NCI-H1417 treated with DMSO at 0.1 percent for 48 hours (cell line): ENCODE data around the gene COL25A1.
"Not testable (repeated sequence)": the region's sequence is repeated elsewhere in the genome, so short reads cannot be mapped to it uniquely, and the experiment has no call there.

ENCODE experiments used
- DNase-seq: peaks from one replicate; lab custom pipeline; 2025; lab: John Stamatoyannopoulos, UW

COL25A1 gene

GRCh38 chr4:108950158-108950915, 352.1 kb downstream of the COL25A1 start:
- DNase-seq: no peak

- DNase-seq: no peak
Measured at GRCh38 chr4:108947526-108947925, 354.9 kb downstream of the COL25A1 start.

GRCh38 chr4:108946237-108946636, 356.2 kb downstream of the COL25A1 start:
- no peak for DNase-seq

- no peak for DNase-seq
Measured at GRCh38 chr4:108943976-108944591, 358.4 kb downstream of the COL25A1 start.

GRCh38 chr4:108943371-108943770, 359.1 kb downstream of the COL25A1 start:
- DNase-seq: no peak

GRCh38 chr4:108941904-108942430, 360.5 kb downstream of the COL25A1 start:
- DNase-seq: no peak

GRCh38 chr4:108940634-108941033, 361.8 kb downstream of the COL25A1 start:
- peak; percentile 30 for DNase-seq

- no peak for DNase-seq
Measured at GRCh38 chr4:108940149-108940548, 362.3 kb downstream of the COL25A1 start.

GRCh38 chr4:108937066-108937465, 365.4 kb downstream of the COL25A1 start:
- no peak for DNase-seq

GRCh38 chr4:108933925-108934324, 368.5 kb downstream of the COL25A1 start:
- not testable (repeated sequence) for DNase-seq

- peak; percentile 72 for DNase-seq
Measured at GRCh38 chr4:108933046-108933445, 369.4 kb downstream of the COL25A1 start.

GRCh38 chr4:108931926-108932325, 370.5 kb downstream of the COL25A1 start:
- DNase-seq: no peak

- no peak for DNase-seq
Measured at GRCh38 chr4:108930186-108930585, 372.3 kb downstream of the COL25A1 start.

- DNase-seq: no peak
Measured at GRCh38 chr4:108926781-108927180, 375.7 kb downstream of the COL25A1 start.

GRCh38 chr4:108926061-108926460, 376.4 kb downstream of the COL25A1 start:
- no peak for DNase-seq

- DNase-seq: no peak
Measured at GRCh38 chr4:108922191-108922590, 380.3 kb downstream of the COL25A1 start.

- DNase-seq: peak; percentile 60
Measured at GRCh38 chr4:108920395-108921087, 381.9 kb downstream of the COL25A1 start.

GRCh38 chr4:108919226-108919893, 383.1 kb downstream of the COL25A1 start:
- no peak for DNase-seq

GRCh38 chr4:108917255-108917654, 385.2 kb downstream of the COL25A1 start:
- DNase-seq: no peak

- DNase-seq: no peak
Measured at GRCh38 chr4:108916638-108917037, 385.8 kb downstream of the COL25A1 start.

- no peak for DNase-seq
Measured at GRCh38 chr4:108906866-108907367, 395.5 kb downstream of the COL25A1 start.

GRCh38 chr4:108906006-108906405, 396.5 kb downstream of the COL25A1 start:
- DNase-seq: no peak
